Stimulated activated CD4-positive, alpha-beta T cell treated with anti-CD3 and anti-CD28 coated beads, TNF-alpha, amount 100 ng/mL, for 1 hour (primary cell): ENCODE results near the gene THAP7.
"Not testable (repeated sequence)": the region's sequence is repeated elsewhere in the genome, so short reads cannot be mapped to it uniquely, and the experiment has no call there.

ENCODE experiments used
- DNase-seq, 3 donors: peaks; one replicate each; pipeline ENCODE4 v3.0.0-alpha.2; 2020; ENCODE audit warnings: low read depth in 3 of 3, low spot score in 1 of 3

The THAP7 gene

DNA sequence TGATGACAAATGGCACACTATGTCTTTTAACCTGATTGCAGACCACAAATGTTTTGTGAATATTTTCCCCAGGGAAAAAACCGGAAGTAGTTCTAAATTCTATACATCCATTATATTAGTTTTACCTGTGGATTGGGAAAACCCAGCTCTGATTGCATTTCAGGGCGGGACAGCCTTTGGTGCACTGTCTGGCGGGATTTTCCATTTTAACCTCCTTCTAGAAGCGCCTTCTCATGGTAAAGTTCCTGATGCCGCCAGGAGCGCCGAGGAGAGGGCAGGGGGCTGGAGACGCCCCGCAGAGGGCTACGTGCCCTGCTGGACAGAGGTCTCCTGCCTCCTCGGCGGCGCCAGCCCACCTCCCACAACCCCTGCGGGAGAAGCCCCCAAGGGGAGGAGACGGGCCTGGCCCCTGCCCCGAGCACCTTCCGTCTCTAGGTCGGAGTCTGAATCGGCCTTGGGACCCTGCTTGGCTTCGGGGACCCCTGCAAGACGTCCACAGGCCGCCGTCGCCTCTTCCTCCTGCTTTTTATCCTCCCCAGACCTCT lies 11.8 kb upstream of the THAP7 start:
- no peak for DNase-seq

DNA sequence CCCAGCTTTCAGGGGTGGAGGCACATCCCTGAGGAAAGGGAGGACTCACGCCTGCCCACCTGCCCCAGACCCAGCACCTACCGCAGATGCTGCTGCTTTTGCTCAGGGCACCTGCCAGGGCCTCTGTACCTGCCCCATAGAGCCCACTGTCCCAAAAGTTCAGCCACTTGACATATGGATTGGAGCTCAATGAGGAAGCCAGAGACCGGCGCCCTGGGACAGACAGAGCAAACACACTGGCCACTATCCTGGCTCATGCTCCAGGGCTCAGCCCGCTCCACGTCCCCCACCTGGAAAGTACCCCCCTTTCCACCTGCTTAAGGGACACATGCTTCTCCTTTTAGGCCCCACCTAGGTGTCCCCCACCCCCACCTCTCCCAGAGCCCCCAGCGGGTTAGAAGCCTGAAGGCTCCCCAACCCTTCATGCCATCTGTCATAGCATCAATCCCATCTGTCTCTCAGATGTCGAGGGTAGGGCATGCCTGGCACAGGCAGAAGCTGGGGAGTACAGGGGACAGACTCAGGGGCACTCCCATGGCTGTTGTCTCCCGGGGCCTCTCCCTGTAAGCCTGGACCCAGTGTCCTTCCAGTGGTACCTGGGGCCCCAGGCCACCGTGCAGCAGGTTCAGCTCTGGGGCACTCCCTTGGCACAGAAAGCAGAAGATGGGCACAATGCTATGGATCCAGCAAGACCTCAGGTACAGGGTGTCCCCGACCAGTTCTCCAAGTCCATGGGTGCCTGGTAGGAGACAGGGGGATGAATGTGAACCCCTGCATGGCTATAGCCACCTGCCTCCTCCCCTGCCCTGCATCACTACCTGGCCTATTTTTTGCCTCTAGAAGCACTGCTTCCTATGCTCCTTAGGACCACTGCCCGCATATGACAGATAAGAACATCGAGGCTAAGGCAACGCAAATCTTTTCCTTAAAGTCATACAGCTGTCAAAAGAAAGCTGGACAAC lies 10.8 kb upstream of the THAP7 start:
- DNase-seq = no peak

DNA sequence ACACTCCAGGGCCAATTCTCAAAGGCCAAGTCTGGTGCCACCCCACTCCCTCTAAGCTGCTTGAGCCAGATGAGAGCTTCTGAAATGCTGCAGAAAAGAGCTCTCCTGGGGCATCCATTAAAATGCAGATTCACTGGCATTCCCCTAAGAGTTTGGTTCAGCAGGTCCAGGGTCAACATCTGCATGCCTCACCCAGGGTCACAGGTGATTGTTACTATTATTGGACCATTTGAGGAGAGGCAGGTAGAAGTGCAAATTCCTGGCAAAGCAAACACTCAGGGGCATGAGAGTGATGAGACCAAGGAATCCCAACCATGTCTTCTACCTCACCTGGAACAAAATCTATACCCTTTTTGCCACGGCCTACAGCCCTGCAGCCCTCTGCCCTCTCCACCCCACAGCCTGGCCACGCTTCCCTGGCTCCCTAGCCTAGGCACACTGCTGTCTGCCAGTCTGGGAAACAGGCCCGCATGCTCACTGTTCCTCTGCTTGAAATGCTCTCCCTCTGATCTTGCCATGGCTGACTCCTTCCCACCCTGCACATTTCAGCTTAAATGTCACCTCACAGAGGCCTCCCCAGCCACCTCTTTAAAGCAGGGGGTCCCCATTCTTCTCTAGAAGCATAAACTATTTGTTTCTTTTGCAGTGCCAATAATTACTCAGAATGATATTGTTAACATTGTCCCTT lies 8.7 kb upstream of the THAP7 start:
- DNase-seq = no peak

DNA sequence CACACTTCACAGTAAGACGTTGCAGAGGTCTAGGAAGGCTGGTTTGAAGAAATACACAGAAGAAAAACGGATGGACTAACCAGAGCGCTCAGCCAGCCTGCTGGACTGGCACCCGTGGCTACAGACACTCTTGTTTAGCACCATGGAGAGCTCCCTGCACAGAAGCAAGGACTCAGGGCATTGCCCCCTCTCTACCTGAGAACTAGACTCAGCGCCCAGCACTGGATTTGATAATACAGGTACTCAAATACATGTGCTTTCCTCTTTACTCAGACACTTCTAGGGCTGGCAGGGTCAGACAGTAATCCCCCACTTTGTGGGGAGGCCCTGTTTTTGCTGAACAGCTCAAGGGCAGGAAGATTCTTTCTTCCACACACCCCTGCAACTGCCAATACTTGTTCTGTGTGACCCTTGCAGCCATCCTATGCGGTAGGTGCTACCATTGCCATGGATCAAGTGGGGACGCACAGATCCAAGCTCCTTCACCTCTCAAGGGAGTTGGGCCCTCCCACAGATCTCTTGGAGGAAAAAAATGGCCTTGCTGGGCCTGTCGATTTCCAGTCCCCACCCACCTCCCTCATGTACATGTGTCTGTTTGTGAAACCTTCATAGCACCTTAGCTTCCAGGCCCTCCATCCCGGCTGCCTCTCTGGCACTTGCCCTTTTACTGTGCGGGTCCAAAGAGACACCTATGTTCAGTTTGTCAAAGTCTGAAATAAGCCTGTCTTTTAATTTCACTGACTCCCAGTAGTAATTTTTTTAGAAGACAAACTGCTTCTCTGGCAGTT lies 7.9 kb upstream of the THAP7 start:
- DNase-seq = no peak

DNA sequence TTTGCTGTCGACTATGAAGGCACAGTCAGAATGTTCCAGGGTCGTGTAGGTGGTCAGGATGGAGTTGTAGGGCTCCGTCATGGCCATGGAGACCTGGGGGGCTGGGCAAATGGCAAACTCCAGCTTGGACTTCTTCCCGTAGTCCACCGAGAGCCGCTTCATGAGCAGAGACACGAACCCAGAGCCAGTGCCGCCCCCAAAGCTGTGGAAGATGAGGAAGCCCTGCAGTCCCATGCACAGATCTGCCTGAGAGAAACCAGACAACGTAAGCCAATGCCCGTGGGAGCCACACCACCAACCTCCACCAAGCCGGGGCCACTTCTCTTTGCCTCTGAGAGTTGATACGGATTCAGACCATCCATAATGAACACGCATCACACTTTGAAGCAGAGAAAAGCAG lies 7.3 kb upstream of the THAP7 start:
- not testable (repeated sequence) for DNase-seq

DNA sequence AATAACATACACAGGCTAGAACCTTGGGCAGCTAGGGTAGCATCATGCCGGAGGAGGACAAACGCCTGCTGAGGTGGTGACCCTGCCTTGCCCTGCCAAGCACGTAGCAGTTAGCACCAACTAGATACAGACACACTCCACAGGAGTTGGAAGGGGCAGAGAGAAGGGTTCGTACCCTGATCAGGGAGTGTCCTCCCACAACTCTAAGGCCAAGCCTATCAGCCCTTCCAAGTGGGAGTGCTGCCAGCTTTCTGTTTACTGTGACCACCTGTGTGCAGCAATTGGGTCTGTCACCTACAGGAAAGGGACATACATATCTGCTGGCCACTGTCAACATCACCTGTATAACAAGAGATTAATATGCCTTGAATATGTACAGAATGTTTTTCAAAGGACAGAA lies 1.9 kb upstream of the THAP7 start:
- DNase-seq = no peak

DNA sequence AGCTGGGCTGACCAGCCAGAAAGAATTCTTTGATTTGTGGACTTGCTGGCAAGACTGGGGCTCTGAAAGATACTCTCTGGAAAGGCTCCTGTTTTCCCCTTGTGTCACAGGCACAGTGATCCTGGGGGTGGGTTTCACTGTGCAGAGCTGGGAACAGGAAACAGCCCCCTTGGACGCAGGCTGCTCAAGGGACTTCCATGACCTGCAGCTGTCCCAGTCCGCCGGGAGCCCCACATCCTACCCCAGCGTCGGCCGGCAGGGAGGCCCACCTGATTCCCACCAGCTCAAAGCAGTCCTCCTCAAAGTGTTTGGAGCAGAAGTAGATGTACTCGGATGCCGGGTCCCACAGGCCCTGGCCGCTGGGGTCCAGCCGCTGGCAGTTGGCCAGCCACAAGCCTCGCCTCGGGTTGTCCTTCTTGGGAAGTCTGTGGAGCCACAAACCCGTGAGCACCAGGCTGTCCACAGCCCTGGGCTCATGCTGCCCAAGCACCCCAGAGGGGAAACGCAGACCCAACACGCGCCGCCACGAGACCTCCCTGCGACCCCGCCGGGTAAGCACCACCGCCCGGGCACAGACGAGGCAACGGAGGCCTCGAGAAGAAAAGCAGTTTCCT lies 824 bp downstream of the THAP7 start:
- DNase-seq = no peak

DNA sequence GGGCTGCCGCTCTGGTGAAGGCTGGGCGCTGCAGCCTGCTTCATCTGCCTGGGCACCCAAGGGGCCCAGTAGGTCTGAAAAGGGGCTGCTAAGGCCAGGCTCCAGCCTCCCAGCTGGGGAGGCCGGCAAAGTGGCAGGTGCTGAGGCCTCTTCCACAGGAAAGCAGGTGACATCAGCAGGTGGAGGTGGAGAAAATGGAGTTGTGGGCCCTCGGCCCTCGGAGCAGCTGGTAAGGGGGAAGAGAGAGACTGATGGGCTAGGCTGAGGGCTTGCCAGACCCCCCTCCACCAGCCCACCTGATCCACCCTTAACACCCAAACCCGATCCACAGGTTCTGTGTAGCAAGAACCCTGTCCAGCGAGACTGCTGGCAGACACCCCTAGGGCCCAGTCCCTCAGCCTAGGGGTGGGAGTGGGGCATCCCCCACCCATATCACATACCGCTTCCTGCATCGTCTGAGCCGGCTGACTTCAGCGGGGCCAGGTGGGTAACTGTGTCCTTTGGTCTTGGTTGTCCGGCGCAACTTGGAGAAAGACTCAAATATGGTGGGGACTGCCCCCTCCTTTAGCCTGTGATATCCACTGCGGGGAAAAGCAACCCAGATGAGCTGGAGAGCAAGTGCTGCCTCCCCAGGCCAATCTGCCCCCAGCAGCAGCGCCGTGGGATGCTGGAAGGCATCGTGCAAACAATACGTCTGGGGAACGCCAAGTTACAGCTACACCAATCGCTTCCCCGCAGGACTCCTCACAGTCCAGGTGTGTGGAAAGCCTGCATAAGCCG lies 1.5 kb downstream of the THAP7 start:
- no peak for DNase-seq

DNA sequence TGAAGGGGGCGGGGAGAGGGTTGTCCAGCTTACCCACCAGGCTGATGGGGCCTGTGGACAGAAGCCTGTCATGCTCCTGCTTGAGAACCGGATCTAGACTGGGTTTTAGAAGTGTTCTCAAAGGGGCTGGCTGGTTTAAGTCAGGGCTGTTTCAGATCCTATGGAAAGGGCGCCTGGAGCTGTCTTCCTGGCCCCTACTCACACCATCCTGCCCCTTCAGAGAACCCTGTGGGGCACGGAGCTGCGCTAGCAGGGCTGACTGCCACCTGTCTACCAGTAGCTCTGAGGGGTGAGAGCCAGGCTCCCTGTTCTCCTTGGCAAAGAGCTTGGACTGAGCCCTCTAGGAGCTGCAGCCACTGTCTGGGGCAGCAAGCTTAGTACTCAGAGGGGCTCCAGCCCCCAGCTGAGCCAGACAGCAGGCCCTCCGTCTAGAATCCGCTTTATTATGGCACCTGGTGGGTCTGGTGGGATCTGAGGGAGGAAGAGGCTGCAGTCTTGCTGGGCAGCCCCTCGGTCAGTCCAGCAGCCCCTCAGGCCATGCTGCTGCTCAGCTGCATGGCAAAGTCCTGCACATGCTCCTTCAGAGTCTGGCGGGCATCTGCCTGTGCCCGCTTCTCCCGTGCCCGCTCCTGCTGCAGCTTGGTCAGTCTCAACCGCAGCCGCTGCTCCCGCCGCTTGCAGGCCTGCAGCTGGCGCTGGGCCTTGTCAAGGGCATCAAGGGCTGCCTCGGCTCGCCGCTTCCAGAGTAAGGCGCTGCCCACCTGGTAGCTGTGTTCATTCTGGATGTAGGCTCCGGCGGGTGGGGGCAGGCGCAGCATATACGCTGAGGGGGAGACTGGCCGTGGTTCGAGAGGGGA lies 2.3 kb downstream of the THAP7 start:
- DNase-seq = no peak

DNA sequence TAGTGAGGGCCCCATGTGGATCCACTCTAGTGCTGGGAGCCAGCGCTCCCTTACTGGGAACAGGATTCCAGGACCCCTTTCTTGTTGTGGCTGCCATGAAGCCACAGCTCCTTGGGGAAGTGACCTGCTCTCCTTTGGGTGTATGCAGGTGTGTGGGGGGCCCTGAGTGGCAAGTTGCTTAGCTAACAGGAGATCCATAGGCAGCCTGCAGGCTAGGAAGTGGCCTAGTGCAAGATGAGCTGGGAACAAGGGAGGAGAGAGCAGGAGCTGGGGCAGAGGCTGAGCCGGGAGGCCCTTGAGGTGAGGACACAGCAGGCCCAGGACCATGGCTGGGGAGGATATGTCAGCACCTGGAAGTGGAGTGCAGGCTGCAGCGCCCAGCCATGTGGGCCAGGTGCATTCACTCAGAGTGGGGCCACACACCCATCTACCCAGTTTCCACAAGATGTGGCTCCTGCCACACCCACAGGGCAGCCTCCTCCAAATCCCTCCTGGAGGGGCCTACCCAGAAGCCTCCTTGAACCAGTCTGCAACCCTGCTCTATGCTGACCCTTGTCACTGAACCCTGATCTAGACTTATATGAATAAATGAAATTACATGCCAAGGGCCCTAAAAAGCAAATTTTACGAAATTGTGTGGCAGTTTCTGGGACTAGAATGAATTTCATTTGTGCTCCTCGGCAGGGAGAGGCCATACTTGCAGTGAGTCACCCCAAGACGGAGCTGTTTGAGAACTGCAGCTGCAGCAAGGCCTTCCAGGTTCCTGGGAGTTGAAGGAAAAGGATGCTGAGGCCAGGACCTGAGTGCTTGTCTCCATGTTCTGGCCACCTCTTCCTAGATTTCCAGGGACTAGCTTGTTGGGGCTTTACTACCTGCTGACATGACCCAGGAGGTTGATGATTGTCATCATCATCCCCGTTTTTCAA lies 3.2 kb downstream of the THAP7 start:
- no peak for DNase-seq

DNA sequence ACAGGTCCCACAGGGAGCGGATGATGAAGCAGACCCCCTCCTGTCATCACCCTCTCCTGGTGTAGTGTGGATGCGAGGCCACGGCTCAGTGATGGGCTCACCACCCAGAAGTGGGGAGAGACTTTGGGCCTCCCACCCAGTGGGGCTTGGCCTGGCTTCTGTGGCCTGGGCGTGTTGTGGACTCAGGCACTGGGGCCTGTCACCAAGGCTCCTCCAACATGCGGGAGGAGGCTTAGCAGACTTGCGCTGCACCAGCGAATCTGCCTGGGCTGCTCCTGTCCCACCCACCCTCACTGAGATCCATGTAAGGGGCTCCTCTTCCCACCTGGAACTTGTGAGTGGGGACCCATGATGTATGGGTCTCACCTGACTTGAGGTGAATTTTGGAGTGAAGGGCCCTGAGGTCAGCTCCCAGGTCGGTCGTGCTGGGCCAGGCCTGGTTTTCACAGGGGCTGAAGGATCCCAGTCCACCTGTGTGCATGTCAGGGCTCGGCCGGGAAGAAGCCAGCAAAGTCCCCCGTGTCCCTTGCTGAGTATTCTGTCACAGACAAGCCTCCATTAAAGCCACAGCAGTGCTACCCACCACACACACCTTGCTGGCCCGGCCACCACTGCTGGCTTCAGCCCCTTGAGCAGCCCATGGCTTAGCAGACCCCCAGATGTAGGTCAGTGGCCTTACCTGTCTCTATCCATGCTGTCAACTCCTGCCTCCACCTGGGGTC lies 4.2 kb downstream of the THAP7 start:
- DNase-seq = no peak

DNA sequence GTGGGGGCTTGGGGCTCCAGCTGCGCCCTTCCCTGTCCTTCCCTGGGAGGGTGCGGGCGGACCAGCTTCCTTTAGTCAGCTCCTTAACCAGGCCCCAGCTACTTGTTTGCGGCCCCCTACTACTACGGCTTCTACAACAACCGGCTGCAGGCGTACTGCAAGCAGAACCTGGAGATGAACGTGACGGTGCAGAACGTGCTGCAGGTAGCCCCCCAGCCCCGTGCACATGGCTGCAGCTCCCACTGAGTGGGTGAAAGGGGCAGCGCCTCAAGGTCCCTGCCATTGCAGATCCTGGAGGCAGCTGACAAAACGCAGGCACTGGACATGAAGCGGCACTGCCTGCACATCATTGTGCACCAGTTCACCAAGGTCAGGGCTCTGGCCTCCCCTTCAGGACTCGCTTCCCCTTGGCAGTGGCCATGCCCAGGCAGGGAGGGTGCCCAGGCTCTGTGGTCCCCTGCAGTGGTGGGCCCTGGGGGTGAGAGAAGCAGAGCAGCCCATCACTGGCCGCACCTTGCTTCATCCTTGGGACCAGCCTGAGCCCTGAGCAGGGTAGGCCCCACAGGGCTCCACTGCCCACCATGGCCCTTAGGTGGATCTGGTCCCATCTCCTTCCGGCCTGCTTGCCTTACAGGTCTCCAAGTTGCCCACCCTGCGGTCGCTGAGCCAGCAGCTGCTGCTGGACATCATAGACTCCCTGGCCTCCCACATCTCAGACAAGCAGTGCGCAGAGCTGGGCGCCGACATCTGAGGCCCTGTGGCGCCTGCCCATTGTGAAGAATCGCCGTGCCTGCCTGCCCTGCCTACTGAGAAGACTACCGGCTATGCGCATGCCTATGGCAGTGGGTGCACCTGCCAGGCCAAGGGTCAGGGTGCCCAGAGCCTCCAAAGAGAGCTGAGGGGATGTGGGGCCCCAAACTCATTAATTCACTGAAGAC lies 5.1 kb downstream of the THAP7 start:
- no peak for DNase-seq

DNA sequence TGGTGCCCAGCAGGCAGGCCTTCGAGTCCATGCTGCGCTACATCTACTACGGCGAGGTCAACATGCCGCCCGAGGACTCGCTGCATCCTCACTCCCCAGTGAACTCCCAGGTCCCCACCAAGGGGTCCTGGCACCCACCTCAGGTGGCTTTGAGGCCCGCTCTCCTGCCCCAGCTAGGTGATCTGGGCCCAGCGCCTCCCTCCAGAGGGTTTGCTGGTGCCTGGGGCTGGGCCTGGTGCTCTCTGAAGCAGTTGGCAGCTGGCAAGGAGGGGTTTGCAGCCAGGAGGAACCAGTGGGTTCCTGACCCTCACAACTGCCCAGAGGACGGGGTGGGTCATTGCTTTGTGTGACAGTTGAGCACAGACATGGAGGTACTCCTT lies 5.9 kb downstream of the THAP7 start:
- no peak for DNase-seq

DNA sequence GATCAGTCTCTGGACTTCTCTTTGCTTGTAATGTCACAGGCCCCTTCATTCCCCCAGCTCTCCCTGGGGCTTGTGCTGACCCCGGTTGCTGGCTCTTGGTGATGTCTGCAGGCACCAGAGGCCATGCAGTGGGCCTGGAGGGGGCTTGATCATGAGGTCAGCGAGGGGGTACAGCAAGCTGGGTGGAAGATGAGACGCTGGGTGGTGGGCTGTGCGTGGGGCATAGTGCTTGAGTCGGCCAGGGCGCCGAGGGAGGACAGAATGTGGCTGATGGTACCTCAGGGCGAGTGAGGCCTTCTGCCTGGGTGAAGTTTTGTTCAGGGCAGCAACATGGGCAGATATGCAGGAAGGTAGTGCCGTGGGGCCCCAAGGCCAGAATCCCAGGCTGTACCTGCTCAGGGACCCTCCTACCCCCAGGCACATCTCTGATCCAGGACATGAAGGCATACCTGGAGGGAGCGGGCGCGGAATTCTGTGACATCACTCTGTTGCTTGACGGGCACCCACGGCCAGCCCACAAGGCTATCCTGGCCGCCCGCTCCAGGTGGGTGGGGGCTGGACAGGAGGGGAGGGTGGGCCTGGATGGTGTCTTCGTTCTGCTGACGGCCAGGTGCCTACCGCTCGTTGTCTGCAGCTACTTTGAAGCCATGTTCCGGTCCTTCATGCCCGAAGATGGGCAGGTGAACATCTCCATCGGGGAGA lies 6.4 kb downstream of the THAP7 start:
- DNase-seq = no peak

DNA sequence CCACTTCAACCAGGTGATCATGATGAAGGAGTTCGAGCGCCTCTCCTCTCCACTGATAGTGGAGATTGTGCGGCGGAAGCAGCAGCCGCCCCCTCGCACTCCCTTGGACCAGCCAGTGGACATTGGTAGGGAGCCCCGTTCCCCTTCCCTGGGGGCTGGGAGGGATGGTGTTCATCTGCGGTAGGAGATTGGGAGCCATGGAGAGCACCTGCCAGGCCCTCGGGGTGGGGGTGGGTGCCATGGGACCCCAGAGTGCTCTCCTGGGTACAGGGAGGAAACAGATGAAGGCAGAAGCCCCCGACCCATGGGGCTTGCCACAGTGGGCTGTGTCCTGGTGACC lies 7.0 kb downstream of the THAP7 start:
- DNase-seq = no peak
